GM18519 (cell line): ENCODE measurements around the gene RPL23.

Experiments
- ATAC-seq: cut with Tn5 transposase; IDR thresholded peaks from one replicate; pipeline ENCODE4 v1.9.1; 2021; ENCODE audit warnings: mild to moderate bottlenecking, moderate library complexity; ENCODE audit not compliant: unreplicated experiment, low FRiP score

Gene RPL23

DNA sequence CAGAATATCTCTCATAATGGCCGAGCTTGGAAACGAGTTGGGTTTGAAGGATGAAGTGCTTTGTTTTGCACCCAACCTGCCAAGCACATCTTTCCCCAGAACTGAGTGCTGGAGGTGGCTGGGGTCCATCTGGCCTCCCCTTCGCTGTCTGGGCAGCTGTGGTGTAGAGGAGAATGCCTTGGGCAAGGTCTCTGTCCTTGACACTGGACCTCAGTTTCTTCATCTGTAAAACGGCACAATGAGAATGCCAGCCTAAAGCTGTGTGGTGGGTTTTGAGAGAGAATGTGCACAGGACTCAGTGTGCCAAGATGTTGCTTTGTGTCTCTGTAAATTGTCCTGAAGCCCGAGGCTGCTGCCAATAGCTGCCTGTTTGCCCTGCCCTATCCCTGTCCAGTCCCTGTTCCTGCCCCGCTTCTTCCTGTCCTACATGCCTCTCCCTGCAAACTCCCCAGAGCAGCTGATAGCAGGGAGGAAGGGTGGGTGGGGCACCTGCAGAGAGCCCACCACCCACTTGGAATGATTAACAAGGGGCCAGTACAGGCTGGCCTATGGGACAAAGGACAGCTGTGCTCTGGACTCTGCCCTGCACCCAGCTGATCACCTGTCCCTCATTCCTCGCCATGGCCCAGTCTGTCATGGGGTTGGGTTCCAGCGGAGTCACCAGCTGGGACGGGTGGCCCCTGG lies 31.7 kb upstream of the RPL23 start:
- no peak for ATAC-seq

DNA sequence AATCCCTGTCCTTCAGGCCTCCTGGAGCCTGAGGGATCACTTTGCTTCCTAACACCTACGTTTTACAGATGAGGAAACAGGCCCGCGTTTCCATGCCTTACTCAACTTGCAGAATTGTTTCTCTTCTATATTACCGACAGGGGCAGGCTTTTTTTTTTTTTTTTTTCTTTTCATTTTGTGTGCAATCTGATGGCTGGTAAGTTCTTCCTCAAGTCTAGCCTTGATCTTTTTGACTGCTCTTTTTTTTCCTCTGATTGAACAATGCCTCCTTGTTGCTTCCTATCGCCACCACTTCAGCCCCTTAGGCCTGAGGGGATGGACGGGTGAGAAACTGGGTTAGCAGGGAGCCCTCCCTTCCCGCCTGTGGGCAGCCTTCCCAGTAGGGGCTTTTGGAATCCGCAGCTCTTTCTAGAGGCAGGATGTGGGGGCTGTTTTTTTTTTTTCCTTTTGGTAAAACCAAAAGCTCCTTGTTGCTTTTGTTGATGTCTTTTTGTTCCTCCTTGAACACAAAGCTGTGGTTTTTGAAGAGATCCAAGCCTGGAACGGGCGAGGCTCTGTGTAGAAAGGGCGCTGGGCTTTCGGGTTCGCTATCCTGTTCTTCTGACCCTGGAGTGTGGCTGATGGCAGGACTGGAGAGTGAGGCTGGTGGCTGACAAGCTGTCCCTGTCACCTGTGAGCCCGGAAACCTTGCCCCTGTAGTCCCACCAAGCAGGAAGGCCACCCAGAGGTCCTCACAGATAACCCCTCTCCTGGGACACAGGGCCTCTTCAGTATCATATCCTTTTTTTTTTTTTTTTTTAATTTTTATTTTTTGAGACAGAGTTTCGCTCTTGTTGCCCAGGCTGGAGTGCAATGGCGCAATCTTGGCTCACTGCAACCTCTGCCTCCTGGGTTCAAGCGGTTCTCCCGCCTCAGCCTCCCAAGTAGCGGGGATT lies 30.3 kb upstream of the RPL23 start:
- ATAC-seq: no peak

DNA sequence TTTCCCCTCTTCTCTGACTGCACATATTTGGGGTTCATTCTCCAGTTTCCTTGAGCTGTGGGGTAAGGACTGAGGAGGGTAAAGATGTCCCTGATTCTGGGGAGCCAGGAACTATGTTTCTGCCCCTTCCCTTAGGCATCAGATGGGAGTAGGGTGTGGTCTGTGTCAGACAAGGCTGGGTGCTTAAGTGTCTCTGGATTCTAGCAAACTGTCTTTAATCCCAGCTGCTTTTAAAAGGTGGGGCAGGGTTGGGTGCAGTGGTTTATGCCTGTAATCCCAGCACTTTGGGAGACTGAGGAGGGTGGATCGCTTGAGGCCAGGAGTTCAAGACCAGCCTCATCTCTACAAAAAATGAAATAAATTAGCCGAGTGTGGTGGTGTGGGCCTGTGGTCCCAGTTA lies 29.3 kb upstream of the RPL23 start:
- ATAC-seq: no peak

DNA sequence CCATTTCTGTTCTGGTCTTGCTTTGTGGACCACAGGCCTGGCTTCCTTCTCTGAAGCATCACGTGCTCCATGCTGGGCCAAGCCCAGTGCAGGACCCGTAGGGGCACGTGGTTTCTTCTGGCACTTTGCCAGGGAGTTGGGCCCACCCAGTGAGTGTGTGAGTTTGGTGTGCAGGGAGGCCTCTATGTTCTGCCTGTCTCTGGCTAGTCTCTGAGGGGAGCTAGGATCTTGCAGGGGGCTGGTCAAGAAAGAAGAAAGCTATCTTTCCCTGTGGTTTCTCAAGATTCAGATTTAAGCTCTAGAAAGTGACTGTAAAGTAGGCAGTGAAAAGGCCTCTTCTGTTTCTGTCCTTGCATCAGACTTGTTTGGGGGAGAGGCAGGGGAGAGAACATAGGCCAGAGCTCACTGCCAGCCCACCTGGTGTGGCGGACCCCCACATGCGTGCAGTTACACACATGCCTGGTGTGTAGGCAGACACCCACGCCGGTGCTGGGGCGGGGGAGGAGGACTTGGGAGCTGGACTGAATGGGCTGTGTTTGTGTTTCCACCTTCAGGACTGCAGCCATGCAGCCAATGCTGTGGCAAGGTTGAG lies 28.2 kb upstream of the RPL23 start:
- ATAC-seq: no peak

DNA sequence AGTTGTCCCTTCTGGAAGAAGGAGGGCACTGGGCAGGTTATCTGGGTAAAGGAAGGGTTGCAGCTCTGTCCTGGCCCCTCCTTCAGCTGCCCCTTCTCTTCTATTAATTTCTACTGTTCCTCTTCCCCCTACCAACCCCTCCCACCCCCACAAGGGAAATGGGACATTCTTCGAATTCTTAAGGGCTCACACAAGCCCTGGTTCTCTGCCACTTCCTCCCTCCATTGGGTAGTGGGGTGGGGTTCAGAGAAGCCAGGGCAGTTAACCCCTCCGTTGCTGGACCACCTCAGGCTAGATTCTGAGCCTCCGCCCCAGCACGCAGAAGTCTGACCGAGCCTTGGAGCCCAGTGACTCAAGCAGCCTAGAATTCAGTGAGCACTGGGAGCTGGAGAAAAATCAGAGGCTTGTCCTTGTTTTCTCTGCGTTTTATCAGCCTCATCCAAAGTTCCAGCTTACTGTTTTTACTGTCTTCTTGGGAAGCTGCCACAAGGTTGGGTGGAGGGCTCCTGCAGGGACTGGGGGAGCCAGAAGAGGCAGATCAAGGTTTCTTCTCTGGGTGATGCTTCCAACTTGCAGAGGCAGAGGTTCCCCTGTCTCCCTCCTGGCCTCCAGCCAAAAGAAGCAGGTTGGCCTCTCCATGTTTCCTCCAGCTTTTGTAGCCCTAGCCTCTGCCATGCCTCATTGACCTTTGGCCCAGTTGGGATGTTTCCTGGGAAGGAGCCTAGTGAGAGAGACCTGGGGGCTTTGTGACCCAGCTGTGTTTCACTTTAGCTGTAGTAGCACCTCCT lies 26.6 kb upstream of the RPL23 start:
- no peak for ATAC-seq

DNA sequence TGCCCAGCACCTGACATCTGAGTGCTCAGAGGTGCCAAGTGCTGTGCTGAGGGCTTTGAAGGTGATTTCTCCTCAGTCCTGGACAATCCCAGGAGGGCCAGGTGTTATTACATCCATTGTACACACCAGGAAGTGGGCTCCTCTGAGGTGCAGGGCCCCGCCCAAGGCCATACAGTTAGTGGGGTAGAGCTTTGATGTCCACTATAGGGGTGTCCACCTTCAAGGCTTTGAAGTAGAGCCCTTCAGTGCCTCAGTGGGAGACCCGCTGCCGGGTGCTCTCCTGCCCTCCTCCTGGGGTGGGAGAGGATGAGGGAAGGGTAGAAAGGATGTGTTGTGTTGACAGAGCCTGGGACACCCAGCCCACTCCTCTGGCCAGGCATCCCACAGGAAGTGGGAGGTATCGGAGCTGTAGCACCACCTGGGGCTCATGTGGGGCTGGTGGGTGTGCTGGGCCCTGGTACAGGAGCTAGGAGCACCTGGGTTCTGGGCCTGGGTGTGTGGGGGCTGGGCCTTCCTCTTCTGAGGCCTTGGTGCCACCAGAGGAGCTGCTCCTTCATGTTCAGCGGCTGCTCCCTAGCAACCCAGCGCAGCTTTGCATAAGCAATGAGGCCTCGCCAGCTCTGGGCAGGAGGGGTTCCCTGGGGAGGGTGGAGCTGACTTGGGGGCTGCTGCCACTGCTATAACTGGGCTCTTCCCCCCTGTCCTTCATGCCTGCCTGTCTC lies 23.8 kb upstream of the RPL23 start:
- no peak for ATAC-seq

DNA sequence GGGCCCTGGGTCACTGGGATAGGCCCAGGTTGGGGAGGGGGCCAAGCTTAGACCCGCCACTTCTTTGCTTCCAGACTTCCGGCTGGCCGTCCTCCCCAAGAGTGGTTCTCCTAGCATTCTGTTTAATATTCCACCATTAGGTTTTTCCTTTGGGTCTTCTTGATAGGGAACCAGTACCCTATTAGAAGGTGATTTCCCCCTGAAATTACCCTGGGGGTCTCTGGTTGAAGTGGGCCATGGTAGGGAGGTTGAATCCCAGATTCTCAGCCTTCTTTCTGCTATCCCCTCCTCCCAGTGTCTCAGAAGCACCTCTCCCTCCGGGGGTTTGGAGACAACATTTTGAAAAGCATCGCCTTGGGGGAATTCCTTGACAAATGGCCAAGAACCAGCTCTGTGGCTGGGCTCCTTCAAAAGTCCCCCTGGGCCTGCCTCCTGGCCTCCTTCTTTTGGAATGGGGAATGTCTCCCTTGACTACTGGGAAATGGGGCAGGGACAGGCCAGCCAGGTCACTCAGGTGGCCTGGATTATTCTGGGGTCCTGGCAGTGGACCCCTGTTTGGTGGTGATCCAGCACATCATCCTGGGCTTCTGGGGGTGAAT lies 22.1 kb upstream of the RPL23 start:
- ATAC-seq: no peak

DNA sequence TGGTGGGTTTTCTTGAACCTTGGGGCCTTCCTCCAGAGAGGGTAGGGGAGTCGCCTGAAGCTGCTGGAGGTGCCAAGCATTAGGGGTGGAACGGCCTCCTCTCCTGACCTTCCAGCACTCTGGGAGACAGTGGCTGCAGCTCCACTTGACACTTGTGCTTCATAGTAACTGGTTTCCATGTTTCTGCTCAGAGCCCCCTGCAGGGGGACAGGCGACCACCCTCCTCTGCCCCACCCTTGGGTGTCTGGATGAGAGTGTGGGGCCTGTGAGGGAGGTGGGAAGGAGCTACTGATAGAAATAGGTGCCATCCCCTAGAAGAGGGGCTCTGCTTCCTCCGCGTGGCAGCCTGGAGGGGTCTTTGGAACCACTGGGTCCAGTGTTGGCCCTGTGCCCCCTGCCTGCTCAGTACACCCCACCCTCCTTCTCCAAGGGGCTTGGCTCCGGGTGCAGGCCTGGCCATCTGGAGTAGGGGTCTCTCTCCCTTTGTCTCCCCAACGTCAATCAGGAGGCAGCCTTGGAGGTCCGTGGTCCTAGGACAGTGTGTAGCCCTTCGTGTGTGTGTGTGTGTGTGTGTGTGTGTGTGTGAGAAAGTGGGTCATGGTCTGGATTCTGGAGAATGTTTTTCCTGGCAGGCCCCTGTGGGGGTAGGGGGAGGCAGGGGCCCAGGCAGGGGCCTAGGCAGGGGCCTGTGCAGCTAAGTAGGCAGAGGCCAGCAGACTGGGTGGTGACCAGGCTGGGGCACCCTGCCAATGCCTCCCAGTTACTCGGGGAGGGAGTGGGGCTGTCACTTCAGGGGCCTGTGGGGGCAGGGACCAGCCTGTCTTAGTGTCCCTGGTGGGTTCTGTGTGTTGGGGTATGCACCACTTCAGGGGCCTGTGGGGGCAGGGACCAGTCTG lies 21.2 kb upstream of the RPL23 start:
- no peak for ATAC-seq

DNA sequence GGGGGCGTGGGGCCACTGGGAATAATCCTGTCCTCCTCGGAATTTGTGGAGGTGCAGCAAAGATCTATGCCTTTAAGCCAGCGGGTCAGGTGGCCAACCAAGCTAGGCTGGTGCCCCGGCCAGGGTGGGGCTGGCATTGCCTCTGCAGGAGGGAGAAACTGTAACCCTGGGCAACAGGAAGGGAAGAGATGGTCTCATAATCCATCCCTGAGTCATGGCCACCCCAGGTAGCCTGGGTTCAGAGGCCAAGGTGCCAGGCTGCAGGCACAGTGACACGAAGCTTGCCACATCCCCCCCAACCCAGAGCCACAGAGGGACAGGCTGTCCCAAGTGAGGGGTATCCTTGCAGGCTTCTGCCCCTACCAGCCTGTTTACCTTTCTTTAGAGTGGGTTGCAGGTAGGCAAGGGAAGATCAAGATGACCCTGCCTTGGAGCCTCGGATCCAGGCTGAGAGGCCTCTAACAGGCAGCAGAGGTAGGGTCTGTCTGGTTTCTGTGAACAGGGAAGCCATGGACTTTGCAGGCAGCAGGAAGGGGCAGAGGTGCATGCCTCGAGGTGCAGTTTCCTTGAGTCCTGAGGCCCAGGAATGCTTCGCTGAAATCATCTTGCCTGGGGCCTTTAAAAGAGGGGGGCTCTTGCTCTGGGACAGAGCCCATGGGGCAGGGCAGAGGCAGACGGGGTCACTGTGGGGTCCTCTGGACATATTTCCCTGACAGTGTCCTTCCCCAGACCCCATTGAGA lies 20.3 kb upstream of the RPL23 start:
- ATAC-seq: no peak

DNA sequence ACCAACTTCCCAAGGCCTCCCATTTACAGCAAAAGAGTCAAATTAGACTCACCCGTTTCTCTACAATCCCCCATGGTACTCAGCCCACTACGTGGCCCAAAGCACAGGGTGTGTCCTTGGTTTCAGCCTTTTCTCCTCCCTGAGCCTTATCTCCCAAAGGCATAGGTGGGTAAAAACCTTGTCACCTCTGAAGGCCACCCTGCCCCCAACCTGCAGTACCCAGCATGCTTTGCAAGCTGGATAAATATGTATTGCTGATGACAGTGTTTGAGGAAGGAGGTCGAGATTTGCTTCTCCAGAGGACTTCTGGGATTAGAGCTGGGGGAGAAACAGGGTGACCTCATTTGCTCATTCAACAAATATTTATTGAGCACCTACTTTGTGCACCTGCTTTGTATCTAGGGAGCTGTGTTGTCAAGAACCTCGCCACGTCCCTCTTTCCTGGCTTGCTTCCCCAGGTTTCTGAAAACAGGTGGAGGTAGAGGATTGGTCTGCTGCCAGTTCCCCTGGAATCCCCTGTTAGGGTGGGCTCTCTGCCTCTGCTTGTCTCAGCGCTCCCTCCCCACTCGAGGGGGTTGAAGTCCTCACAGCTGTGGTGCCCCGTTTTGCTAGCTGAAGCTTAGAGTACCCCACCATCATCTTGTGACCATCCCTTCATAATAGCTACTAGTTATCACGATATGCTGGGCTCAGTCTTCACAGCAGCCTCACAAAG lies 19.3 kb upstream of the RPL23 start:
- no peak for ATAC-seq

DNA sequence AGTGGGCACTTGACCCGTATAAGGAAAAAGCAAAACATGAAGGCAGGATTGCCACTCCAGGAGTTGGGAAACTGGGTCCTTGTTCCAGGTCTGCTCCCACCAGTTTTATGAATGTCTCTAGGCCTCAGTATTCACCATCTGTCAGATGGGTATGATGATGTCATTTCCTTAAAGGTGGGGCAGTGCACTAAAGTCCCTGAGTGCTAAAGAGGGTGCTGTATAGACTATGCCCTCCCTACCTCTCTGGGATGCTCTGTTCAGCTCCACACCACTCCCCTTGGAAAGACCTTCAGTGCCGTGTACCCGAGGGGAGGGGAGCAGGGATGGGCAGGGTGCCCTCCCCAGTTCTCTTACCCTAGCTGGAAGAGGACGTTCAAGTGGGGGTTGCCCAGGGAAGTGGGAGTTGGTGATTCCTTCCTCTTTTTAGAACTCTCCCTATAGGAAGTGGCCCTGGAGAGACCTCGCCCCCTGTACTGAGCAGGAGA lies 18.5 kb upstream of the RPL23 start:
- no peak for ATAC-seq

DNA sequence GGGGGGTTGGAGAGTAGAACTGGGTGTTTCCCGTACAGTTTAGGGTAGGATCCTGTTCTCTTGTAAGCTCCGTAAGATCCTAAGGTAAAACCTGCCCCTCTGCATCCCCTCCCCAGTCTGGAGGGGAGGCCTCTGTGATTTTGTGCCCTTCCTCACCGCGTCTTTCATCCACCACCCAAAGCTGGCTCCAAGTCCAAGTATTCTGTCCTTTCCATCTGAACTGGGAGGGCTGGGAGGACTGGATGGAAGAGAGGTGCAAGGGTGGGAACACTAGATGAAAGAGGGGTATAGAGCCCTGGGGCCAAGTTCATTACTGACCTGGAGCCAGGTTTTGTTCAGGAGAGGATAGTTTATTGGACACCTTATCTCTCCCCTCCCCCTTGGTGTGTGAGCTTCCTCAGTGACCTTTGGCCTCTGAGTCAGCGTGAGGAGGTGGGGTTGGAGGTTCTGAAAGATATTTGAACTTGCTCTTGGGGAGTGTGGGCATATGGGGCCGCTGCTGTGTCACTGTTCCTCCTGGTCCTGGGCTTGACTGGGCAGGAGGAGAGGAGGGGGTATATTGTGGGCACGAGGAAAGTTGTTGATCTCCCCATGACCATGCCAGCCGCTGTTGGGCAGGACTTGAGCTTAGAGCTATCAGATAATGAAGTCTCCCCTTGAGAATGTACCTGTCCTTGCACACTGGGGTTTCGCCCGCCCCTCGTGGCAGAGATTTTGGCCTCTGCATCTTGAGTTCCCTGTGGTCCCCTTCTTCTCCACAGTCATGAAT lies 17.9 kb upstream of the RPL23 start:
- ATAC-seq: no peak

DNA sequence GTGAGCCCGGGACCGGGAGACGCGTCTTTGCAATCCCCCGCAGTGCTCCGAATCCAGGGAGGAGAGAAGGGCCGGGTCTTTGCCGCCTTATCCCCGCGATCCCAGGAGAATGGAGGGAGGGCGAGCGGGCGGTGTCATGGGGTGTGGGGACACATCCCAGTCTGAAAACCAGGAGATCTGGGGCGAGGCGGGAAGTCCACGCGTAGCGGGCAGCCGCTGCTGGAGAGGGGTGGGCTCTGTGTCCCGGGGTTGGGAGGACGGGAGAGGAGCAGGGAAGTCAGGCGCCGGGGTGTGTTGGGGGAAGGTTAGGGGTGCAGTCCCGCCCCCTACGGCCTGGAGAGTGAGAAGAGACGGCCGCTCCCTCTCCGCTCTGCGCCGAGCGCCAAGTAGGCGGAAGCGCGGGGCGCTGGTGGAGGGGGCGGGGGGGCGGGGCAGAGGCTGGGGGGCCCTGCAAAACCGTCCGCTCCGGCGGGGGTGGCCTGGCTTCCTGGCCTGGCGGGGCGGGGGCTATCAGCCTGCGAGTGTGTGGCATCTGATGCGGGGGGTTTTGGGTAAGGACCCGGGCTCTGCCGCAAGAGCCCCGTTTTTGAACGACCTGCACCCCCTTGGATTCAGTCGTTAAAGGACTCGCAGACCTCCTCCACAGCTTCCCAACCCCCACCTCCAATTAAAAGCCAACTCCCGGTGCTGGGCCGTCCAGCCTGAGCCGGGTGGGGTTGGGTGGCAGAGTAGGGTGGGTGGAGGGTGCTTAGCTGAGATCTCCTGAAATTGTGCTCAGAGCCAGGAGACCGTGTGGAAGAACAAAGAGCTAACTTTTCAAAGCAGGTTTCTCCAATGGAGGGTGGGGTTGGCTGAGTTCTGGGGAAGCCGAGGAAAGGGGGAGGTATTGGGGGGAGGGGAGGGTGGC lies 17.0 kb upstream of the RPL23 start:
- no peak for ATAC-seq

DNA sequence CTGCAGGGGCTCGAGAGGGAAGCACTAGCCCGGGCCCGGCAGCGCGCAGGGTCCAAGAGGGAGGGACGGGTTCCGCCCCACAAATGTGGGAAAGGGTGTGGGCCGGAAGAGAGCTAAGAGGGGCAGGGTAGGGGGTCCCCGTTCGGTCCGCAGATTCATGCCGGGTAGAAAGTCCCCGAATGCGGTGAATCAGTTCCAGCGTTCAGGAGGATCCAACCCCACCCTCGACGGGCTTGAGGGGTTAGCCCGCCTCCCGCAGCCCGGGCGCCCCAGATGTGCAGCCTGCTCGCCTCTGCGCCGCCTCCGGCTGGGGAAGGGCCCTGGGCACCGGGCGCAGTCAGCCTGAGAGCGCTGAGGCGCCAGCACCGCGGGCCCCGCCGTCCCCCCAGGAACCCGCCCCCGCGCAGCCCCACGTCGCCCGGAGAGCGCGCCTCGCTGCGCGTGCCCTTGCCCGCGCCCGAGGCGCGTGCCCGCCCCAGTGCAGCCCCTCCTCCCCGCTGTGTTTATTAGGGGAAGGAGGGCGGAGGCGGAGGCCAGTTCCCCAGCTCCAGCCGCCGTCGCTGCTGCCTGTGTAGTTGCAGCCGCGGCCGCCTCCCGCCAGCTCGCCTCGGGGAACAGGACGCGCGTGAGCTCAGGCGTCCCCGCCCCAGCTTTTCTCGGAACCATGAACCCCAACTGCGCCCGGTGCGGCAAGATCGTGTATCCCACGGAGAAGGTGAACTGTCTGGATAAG lies 16.2 kb upstream of the RPL23 start, which contains the start of gene LASP1:
Gene LASP1 (plus strand): TSS at position 533 of the 733 bp plus-strand sequence. CDS start 132 bp downstream, at position 665.
- peak; percentile 20 for ATAC-seq
